T-helper 1 cell (primary cell): ENCODE measurements around the gene IRAK4.
"Not testable (repeated sequence)": the region's sequence is repeated elsewhere in the genome, so short reads cannot be mapped to it uniquely, and the experiment has no call there.

Experiments used
- DNase-seq, 5 donors: peaks; one replicate each; pipeline ENCODE4 v3.0.0-alpha.2; 2012 to 2020
- total RNA-seq, 4 donors: gene quantifications; one replicate each; lab custom pipeline; 2026; lab: John Stamatoyannopoulos, UW

IRAK4 gene
- total RNA-seq = 64.4 to 109 (median 98.7) reads per million in 4 donors

DNA sequence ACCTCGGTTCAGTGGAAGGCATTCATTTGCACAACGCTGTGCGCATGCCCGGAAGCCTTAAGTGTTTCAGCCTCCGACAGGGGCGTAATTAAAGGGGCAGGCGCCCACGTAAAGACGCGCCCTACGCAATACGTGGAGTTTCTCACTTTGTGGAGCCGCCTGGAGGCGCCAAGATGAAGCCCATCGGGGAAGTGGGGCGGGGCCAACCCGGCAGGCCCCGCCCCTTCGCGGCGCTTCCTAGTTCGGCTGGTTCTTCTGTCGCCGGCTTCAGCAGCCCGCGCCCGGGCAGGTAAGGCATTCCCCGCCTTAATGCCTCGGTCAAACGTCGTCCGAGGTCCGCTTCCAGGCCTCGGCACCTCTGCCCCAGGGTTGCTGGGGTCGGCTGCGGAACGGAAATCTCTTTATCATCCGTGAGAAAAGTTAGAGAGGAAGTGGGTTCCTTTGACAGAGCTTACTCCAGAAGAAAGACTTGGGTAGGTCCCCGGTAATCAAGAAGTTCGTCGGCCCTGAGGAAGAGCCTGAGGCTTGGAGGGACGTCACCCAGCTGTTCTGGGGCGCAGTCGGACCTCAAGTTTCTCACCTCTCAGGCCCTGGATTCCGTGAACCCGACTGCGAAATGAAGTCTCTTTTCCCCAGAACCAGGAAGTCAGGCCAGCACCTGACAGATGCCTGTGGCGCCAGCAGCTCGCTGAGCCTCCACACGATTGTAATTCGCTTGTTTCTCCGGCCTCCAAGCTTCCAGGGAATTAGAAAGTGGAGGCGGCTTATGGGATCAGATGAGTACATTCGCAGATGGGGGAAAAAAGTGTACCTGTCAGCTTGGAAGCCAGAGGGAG is at the start of gene IRAK4, which contains the start of gene PUS7L:
TSS of gene IRAK4 (plus strand) at position 224 of the 836 bp plus-strand sequence. CDS start 9,161 bp downstream, outside the sequence.
TSS of gene PUS7L (minus strand) at position 63 of the 836 bp plus-strand sequence. CDS start 3,545 bp downstream, outside the sequence.
- peak; percentile 91 to 97 (median 93) for DNase-seq

DNA sequence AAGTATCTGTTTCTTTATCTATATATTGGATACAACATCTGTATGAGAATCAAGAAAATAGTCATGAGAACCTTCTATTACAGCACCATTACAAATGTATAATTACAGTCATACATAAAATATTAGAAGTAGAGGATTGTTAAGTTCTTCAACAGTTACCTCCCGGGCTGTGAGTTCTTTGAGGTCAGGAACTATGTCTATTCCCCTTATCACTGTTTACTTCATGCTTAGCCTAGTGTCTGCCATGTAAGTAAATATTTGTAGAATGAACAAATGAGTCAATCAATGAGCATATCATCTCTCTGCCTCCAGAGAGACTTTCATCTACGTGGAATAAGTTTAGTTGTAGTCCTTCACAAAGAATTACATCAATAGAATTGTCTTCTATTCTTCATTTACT is 47.4 kb upstream of the IRAK4 start:
- DNase-seq = no peak

DNA sequence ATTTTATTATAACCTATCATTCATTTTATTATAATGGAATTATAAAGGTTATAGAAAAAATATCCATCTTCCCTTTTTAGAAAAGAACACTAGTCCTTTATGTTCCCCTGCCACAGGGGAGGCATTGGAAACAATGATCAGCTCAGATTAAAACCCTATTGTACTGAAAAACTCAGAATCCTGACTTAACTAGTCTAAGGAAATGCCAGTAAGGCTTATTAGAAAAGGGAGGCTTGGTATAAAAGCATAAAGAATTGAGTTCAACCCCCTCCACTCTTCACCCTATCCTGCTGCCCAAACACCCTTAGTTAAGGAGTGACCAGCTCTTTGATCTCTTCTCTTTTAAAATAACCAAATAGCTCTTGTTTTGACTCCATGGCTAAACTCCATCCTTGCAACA is 36.1 kb upstream of the IRAK4 start:
- DNase-seq = no peak

DNA sequence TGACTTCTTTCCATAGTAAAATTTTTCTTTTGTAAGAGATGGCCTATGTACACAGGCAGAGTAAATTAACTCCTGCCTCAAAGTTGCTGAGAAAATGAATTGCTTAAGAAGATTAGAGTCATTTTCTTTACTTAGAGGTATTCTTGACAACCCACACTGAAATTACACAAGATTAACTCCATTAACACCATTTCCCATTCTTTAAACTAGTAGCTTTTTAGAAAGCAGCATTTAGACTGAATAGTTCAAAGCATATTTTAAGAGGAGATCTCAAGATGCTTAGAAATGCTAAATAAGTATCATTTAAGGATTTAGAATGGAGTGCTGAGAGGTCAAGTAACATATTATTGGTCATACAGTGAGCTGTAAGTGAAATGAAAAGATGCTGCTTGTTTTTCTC is 35.6 kb upstream of the IRAK4 start:
- no peak for DNase-seq

DNA sequence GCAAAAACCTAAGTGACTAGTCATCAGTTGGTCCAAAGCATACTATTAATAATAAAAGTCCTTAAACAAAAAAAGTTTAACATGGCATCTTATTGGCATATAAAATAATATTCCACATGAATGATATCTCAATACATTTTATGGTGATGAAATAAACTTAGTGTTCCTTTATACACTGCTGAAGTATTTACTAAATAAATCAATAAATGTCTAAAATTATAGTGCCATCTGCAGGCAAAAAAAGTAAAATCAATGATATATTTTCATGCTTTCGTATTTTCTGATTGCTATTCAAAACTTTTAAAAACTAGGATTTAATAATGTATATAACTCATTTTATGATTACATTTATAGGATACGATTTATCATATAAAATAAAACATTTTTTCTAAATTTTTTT is 30.6 kb upstream of the IRAK4 start:
- no peak for DNase-seq

DNA sequence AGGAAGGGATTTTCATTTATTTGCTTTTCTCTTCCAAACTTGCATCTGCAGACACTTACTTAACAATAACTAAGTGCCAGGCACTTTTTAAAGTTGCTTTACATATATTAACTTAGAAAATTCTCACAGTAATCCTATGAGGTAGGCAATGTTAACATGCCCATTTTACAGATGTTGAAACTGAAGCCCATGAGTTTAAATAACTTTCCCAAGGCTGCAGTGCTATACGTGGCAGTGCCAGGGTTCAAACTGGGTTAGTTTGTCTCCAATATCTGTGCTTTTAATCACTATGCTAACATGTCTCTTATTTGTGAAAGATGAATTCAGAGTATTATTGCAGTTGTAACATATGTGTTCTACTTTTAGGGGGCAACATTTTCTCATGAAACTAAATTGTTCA is 30.1 kb upstream of the IRAK4 start:
- DNase-seq = no peak

DNA sequence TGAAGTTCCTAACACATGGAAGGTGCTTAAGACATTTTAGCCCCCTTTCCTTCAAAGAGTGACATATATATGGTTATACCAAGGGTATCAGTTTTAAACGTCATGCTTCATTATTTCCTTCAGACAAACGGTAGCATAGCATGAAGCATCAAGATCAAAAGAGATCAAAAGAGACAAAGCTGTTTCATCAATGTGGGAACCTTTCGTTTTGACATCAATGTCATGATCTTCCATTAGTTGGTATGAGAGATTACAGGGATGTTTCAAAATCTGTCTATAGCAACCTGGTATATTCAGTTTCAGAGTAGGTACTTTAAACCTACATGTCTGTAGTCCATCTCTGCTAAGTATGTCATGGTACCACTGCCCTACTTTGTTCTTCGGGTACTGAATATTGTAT is 28.5 kb upstream of the IRAK4 start:
- DNase-seq = peak in 1 of 5 donors; percentile 16

DNA sequence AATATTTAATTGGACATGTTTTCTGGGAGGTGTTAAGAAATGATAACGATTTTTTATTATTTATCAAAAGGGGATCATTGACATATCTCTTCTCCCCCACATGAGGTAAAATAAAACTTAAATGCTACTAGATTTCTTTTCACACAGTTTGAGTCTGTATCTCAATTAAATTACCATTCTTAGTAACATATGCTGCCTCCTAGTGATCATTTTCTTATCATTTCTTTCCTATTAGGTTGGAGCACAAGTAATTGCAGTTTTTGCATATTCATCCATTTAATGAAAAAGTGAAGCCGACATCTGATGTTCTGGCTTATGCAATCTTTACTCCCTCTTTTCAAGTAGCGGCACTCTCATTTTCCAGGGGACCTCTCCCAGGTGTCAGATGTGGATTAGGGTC is 25.1 kb upstream of the IRAK4 start:
- no peak for DNase-seq

DNA sequence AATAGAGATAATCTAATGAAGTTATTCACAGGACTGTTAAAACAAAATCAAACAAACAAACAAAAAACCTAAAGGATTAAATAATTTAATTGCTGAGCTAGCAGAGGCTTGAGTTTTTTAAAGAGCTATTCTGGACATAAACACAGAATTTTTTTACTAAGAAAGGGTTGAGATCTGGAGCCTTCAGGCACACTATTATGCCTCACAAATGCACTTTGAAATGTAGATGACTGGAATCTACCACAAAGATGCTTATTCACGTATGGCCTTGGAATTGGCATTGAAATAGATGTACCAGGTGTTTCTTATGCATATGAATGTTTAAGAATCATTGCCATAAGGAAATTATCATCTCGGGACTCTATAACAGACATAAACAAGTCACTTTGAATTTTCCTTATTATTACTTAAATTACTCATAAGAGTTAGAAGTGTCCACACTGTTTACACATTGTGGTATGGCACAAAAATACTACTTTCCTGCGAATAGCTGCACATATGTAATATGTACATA is 21.8 kb upstream of the IRAK4 start:
- no peak for DNase-seq

DNA sequence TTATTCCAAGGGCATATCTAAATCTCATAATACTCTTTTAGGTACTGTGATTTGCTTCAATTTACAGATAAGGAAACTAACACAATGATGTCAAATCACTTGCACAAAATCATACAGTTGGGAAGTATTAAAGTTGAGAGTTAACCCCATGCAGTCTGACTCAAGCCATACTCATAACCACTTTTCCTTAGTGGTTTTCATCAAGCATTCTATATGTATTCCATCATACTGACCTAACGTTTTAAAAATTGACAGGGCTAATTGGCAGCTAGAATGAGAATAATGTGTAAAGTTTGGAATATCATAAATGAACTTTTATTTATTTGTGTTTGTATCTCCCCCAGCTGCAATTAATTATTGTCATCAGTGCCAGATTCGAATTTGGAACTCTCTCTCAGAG is 21.1 kb upstream of the IRAK4 start:
- DNase-seq = no peak

DNA sequence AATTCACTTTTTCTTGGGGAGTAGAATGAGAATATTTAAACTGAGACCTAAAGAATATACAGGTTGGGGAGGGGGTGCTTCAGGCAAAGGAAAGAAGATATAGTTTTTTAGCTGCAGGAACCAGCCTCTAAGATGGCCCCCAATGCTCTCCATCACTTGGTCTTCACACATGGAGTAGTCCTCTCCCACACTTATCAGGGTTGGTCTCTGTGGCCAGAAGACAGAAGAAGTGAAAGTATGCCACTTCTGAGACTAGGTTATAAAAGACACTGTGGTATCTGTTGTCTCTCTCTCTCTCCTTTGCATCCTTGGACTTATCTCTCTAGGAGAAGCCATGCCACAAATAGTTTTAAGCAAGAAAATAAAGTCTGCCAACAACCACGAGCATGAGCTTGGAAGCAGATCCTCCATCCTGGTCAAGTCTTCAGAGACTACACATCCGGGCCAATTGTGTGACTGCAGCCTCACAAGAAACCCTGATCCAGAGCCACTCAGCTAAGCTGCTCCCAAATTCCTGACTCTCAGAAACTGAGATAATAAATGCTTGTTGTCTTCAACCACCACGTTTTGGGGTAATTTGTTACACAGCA is 18.1 kb upstream of the IRAK4 start:
- DNase-seq = no peak

DNA sequence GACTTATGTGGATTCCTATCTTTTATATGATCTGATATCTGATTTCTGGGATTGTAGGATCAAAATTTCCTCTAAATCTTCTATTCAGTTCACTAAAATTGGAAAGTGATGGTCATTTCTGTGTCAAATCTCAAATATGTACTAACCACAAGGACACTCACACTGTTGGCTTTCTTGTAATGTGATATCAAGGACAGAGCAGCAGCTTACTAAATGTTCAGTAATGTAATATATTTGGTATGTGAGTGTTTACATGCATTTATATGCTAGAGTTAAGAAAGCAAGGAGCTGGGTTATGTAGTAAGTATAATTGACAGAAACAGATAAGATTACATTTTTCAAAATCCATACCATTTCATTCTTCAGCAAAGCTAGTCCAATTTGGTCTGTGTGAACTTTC is 16.6 kb upstream of the IRAK4 start:
- no peak for DNase-seq

DNA sequence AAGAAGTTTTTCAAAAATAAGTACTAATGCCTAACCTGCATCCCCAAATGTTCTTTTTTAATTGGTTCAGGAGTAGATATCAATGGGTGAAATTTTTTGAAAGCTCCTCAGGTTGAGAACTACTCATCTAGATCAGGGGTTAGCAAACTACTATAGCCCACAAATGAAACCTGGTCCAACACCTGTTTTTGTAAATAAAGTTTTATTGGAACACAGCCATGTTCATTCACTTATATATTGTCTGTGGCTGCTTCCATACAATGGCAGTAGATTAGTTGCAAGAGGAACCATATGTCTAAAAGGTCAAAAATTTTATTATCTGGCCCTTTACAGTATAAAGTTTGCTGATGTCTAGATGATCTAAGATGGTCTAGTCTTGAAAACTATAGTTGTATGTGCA is 13.9 kb upstream of the IRAK4 start:
- no peak for DNase-seq

DNA sequence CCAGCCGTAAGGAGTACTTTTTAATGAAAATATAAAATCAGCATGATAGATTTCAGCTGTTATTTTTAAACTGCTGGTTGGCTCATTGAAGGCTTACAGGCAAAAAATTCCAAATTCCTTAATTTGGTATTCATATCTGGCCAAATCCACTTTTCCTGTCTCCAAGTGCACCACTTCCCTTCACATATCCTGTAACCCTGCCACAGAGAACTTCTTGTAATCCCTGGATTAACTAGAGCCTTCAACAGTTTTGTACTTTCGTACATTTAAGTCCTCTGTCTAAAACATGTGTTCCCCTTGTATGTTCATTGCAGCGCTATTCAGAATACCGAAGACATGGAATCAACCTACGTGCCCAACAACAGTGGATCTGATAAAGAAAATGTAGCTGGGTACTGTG is 9.7 kb upstream of the IRAK4 start:
- DNase-seq = no peak

DNA sequence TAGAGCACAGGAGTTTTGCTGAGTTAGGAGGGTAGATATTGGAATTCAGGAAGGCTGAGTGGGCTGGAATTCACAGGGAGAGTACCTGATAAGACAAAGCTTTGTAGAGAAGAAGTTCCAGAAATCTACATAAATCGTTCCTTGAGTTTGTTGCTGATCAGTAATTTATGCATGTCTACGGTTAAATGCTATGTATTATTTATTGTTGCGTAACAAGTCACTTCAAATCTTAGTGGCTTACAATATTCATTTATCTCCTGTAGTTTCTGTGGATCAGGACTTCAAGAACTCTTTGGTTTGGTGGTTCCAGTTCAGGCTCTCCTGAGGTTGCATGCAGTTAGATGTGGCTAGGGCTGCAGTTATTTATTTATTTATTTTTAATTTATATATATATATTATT is 7.9 kb upstream of the IRAK4 start:
- DNase-seq = no peak

DNA sequence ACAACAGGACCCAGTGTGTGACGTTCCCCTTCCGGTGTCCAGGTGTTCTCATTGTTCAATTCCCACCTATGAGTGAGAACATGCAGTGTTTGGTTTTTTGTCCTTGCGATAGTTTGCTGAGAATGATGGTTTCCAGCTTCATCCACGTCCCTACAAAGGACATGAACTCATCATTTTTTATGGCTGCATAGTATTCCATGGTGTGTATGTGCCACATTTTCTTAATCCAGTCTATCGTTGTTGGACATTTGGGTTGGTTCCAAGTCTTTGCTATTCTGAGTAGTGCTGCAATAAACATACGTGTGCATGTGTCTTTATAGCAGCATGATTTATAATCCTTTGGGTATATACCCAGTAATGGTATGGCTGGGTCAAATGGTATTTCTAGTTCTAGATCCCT is 7.4 kb upstream of the IRAK4 start:
- not testable (repeated sequence) for DNase-seq

DNA sequence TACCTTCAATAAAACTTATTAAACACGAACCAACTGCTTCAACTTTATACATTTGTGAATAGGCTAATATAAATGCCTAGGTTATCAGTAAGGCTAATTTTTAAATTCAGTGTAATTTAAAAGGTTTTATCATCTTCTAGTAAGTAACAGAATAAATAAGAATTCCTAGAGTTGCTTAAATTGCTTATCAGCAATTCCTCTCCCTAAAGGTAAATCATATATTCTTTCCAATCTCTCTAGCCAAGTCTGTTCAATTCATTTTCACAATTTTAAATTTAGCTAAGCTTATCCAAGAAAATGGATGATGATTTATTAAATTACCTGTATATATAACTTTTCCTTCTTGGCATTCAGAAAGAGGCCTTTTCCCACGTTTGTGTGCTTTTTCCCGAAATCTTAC is 4.7 kb upstream of the IRAK4 start:
- DNase-seq = no peak

DNA sequence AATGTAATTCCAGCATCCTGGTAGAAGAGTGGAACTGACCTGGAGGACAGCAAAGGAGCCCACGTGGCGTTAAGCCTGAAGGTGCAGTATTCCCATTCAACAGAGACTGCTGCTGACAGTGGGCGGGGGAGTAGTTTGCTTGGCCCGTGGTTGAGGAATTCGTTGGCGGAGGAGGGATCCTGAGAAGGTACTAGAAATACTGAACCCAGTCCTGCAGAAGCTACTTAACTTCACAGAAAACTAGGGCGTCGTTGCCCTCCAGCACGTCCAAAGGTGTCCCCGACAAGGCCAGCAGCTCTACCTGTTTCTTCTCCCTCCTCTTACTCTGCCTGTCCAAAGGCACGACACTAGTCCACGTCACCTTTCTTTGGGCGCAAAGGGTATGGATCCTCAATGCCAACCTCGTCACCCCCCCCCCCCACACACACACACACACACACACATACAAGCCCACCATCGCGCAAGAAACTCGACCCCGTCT is 464 bp upstream of the IRAK4 start:
- DNase-seq = no peak

DNA sequence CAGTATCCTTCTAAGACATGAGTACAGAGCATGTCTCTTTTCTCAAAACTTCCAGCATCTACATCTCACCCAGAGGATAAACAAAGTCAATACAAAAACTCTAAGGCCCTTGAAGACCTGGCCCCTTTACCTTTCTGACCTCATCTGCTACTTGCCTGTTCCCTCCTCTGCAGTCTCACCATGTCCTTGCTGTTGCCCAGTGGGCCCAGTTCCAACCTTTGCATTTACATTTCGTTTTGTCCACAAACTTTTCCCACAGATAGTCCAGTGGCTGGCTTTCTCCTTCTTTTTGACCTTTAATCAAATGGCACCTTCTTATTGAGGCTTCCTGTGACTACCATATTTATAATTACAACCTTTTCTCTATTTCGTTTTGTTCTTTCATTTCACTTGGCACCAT is 1.6 kb downstream of the IRAK4 start:
- no peak for DNase-seq

DNA sequence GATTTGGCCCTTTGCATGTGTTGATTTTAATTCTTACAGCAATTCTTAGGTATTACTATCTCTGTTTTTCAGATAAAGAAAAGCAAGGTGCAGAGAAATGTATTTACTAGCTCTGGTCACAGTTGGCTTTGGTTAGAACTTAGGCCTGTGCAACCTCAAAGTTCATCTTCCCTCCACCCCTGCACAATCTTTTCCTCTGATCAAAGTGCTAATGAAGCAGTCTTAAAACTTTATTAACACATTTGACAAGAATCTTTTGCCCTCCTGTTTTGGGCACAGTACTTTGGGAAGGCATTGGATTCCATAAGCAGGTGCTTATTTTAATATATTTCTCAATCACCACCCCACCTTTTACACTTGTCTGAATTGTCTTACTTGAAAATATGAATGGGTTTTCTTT is 2.7 kb downstream of the IRAK4 start:
- DNase-seq = no peak

DNA sequence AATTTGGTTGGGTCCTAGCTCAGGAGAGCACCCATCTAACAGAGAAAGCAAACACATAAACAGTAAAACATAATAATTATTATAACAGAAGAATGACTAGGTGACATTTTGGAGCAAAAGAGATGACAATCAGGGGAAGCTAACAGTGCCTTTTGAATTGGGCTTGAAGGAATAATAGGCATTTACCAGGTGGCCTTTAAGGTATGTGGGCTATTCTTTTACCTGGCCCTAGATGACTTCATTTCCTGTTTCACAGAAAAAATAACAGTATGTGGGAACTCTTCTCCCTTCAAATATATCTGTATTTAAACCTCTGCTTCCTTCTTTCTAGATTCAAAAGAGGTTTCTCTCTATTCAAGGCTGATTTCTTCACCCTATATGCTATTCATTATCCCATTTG is 3.8 kb downstream of the IRAK4 start:
- no peak for DNase-seq

DNA sequence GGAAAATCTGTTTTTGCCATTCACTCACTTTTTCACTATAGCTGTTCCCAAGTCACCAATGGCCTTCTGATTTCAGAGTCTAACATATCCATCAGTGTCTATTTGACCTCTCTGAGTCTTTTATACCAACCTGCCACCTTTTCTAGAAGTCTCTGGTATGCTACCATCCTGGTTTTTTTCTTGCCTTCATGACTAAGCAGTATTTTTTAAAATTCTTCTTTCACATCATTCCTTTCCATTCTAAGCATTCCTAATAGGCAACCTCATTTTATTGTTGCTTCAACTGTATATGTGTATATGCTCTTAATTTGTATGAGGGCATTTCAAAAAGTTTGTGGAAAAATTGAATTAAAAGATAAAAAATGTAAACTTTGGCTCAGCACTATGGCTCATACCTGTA is 5.0 kb downstream of the IRAK4 start:
- no peak for DNase-seq

DNA sequence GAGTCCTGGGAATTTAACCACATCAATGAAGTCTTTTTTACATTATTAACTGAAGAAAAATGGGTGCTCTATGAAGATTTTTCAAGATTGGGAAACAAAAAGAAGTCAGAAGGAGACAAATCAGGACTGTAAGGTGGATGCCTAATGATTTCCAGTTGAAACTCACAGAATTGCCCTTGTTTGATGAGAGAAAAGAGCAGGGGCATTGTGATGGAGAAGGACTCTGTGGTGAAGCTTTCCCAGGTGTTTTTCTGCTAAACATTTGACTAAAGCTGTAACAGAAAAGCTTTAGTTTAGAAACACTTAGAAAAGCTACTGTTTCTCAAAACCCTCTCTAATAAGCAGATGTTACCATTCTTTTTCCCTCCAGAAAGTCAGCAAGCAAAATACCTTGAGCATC is 5.8 kb downstream of the IRAK4 start:
- DNase-seq = no peak

DNA sequence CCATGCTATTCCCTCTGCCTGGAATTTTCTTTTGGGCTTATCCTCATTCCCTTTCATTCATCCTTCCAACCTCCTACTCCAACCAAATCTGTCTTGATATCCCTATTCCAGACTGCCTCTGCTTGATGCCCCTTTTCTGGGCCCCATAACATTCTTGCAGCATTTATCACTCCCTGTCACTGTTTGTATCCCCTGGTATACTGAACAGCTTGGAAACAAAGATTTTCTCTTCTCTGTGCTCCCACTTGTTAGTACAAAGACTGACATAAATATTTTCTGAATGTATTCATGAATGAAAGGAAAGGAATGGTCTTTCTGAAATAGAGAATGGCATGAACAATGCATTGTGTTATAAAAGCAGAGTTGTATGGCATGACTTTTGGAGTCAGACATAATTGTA is 7.5 kb downstream of the IRAK4 start:
- DNase-seq = no peak
